ENCODE results near the gene TCN2.

TCN2 gene

DNA sequence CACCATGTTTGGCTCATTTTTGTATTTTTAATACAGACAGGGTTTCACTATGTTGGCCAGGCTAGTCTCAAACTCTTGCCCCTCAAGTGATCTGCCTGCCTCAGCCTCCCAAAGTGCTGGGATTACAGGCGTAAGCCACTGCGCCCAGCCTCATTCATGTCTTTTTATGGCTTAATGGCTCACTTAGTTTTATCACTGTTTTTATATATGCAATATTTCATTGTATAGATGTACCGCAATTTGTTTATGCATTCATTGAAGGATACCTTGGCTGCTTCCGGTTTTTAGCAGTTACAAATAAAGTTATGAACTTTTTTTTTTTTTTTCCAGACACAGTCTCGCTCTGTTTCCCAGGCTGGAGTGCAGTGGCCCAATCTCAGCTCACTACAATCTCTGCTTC lies 5.5 kb upstream of the TCN2 start:
- Histone ChIP-seq H3K4me3 (replicated peaks; ENCODE audit: insufficient read depth, low read length) (no peak overlapping the region), H3K27me3 (ENCODE audit: insufficient read depth, poor library complexity, severe bottlenecking) (no peaks in the 10 kb centered on the region), H3K27ac (replicated peaks) (no peak overlapping the region)
- DNase-seq (ENCODE audit: low read depth in 1 of 2, low spot score in 1 of 2): no peak
- TF ChIP-seq GABPA (IDR thresholded peaks at IDR 0.05; ENCODE audit: low read depth) (no peak), POLR2AphosphoS5 (IDR thresholded peaks at IDR 0.05; ENCODE audit: low read depth) (no peak), SPI1 (IDR thresholded peaks at IDR 0.05; ENCODE audit: borderline replicate concordance, low read depth) (no peak)
- TF ChIP-seq, protein P1, sequence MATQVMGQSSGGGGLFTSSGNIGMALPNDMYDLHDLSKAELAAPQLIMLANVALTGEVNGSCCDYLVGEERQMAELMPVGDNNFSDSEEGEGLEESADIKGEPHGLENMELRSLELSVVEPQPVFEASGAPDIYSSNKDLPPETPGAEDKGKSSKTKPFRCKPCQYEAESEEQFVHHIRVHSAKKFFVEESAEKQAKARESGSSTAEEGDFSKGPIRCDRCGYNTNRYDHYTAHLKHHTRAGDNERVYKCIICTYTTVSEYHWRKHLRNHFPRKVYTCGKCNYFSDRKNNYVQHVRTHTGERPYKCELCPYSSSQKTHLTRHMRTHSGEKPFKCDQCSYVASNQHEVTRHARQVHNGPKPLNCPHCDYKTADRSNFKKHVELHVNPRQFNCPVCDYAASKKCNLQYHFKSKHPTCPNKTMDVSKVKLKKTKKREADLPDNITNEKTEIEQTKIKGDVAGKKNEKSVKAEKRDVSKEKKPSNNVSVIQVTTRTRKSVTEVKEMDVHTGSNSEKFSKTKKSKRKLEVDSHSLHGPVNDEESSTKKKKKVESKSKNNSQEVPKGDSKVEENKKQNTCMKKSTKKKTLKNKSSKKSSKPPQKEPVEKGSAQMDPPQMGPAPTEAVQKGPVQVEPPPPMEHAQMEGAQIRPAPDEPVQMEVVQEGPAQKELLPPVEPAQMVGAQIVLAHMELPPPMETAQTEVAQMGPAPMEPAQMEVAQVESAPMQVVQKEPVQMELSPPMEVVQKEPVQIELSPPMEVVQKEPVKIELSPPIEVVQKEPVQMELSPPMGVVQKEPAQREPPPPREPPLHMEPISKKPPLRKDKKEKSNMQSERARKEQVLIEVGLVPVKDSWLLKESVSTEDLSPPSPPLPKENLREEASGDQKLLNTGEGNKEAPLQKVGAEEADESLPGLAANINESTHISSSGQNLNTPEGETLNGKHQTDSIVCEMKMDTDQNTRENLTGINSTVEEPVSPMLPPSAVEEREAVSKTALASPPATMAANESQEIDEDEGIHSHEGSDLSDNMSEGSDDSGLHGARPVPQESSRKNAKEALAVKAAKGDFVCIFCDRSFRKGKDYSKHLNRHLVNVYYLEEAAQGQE (IDR thresholded peaks at IDR 0.05; ENCODE audit: insufficient replicate concordance, low read depth): no peak
- TF ChIP-seq, protein P2, sequence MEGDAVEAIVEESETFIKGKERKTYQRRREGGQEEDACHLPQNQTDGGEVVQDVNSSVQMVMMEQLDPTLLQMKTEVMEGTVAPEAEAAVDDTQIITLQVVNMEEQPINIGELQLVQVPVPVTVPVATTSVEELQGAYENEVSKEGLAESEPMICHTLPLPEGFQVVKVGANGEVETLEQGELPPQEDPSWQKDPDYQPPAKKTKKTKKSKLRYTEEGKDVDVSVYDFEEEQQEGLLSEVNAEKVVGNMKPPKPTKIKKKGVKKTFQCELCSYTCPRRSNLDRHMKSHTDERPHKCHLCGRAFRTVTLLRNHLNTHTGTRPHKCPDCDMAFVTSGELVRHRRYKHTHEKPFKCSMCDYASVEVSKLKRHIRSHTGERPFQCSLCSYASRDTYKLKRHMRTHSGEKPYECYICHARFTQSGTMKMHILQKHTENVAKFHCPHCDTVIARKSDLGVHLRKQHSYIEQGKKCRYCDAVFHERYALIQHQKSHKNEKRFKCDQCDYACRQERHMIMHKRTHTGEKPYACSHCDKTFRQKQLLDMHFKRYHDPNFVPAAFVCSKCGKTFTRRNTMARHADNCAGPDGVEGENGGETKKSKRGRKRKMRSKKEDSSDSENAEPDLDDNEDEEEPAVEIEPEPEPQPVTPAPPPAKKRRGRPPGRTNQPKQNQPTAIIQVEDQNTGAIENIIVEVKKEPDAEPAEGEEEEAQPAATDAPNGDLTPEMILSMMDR (IDR thresholded peaks at IDR 0.05; ENCODE audit: insufficient read depth, low read length): no peak

DNA sequence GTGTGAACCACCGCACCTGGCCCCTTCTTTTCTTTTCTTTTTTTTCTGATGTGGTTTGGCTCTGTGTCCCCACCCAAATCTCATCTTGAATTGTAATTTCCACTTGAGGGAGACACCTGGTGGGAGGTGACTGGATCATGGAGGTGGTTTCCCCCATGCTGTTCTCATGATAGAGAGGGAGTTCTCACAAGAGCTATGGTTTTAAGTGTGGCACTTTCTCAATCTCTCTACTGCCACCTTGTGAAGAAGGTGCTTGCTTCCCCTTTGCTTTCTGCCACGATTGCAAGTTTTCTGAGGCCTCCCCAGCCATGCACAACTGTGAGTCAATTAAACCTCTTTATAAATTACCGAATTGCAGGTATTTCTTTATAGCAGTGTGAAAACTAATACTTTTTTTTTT lies 4.9 kb upstream of the TCN2 start:
- no peak overlapping the region for H3K4me3 ChIP-seq (replicated peaks; ENCODE audit: insufficient read depth, low read length)
- H3K27ac ChIP-seq (replicated peaks): no peak overlapping the region
- no peaks in the 10 kb centered on the region for H3K27me3 ChIP-seq (ENCODE audit: insufficient read depth, poor library complexity, severe bottlenecking)
- TF ChIP-seq GABPA (IDR thresholded peaks at IDR 0.05; ENCODE audit: low read depth) (no peak), SPI1 (IDR thresholded peaks at IDR 0.05; ENCODE audit: borderline replicate concordance, low read depth) (no peak), POLR2AphosphoS5 (IDR thresholded peaks at IDR 0.05; ENCODE audit: low read depth) (no peak)
- TF ChIP-seq, protein P2 (IDR thresholded peaks at IDR 0.05; ENCODE audit: insufficient read depth, low read length): no peak
- TF ChIP-seq, protein P1 (IDR thresholded peaks at IDR 0.05; ENCODE audit: insufficient replicate concordance, low read depth): no peak
- peak in 1 of 2 experiments; percentile 40 for DNase-seq (ENCODE audit: low read depth in 1 of 2, low spot score in 1 of 2)

DNA sequence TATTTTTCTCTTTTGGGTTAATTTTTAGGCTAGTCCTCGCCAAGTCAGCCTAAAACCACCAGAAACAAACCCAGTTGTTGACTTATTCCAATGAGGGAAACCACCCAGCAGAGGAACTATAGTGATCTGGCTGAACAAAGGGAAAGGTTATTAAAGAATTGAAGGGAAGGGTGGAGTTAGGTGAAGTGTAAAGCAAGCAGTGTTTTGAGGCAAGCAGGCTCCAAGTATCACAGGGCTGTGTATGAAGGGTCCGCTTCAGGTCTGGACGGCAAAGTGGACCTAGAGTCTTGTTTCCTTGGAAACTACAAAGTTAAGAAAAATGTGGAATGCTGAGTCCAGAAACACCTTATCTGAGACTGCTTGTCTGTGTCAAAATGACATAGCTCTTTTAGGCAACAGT lies 3.2 kb upstream of the TCN2 start:
- no peak overlapping the region for H3K27ac ChIP-seq (replicated peaks)
- no peak for DNase-seq (ENCODE audit: low read depth in 1 of 2, low spot score in 1 of 2)
- H3K27me3 ChIP-seq (ENCODE audit: insufficient read depth, poor library complexity, severe bottlenecking): no peaks in the 10 kb centered on the region
- H3K4me3 ChIP-seq (replicated peaks; ENCODE audit: insufficient read depth, low read length): no peak overlapping the region
- no peak for TF ChIP-seq POLR2AphosphoS5 (IDR thresholded peaks at IDR 0.05; ENCODE audit: low read depth)
- no peak for TF ChIP-seq SPI1 (IDR thresholded peaks at IDR 0.05; ENCODE audit: borderline replicate concordance, low read depth)
- TF ChIP-seq GABPA (IDR thresholded peaks at IDR 0.05; ENCODE audit: low read depth): no peak
- TF ChIP-seq, protein P1 (IDR thresholded peaks at IDR 0.05; ENCODE audit: insufficient replicate concordance, low read depth): no peak
- TF ChIP-seq, protein P2 (IDR thresholded peaks at IDR 0.05; ENCODE audit: insufficient read depth, low read length): no peak
